ENCODE data around the gene ZNF581.

GRCh38 chr19:55693336-55693974, 50.0 kb downstream of the ZNF581 start:
- TF ChIP-seq CTCF (IDR thresholded peaks at IDR 0.05), result no peak
- TF ChIP-seq POLR2A (IDR thresholded peaks at IDR 0.05), result no peak
- TF ChIP-seq EP300 (IDR thresholded peaks at IDR 0.05), result no peak
- TF ChIP-seq POLR2AphosphoS5 (IDR thresholded peaks at IDR 0.05), result no peak

Measured in suprapubic skin (tissue), 4 donors.